DOHH2 (cell line): ENCODE measurements around the gene AP4B1.

Source experiments
- H3F3A ChIP-seq: fragments of 200-600 bp; sonication (generic), shearing (Covaris generic); 2 replicates; pipeline ENCODE4 v1.6.0; 2016; ENCODE audit warnings: antibody characterized with exemption, mild to moderate bottlenecking; ENCODE audit not compliant: control insufficient read depth, insufficient read depth
- H3K27ac ChIP-seq: fragments of 200-600 bp; sonication (generic); 2 replicates; pipeline ENCODE4 v1.5.1; 2014; ENCODE audit warnings: low read depth, mild to moderate bottlenecking, low read length, moderate library complexity
- H3K27me3 ChIP-seq: fragments of 200-600 bp; sonication (generic); 2 replicates; pipeline ENCODE4 v1.6.1; 2014; ENCODE audit warnings: mild to moderate bottlenecking, low read length, mixed read lengths; ENCODE audit not compliant: control insufficient read depth
- H3K36me3 ChIP-seq: fragments of 200-600 bp; sonication (generic); 2 replicates; pipeline ENCODE4 v1.6.1; 2014; ENCODE audit warnings: mild to moderate bottlenecking, low read length, moderate library complexity, mixed read lengths; ENCODE audit not compliant: control insufficient read depth
- H3K4me1 ChIP-seq: fragments of 200-600 bp; sonication (generic); 2 replicates; pipeline ENCODE4 v1.6.1; 2014; ENCODE audit warnings: mild to moderate bottlenecking, low read length, mixed read lengths; ENCODE audit not compliant: control insufficient read depth
- H3K4me2 ChIP-seq: fragments of 200-600 bp; sonication (generic); 2 replicates; pipeline ENCODE4 v1.6.0; 2014; ENCODE audit warnings: mild to moderate bottlenecking, low read length, moderate library complexity
- H3K4me3 ChIP-seq: fragments of 200-600 bp; sonication (generic); 2 replicates; pipeline ENCODE4 v1.5.1; 2014; ENCODE audit warnings: mild to moderate bottlenecking, low read length, mixed read lengths
- H3K79me2 ChIP-seq: fragments of 200-600 bp; sonication (generic); 2 replicates; pipeline ENCODE4 v1.6.1; 2014; ENCODE audit warnings: mild to moderate bottlenecking, low read length, mixed read lengths; ENCODE audit not compliant: control insufficient read depth
- H3K9me2 ChIP-seq: fragments of 200-600 bp; sonication (generic); replicated peaks from 2 replicates; pipeline ENCODE4 v1.6.1; 2014; ENCODE audit warnings: mild to moderate bottlenecking, low read length, mixed read lengths; ENCODE audit not compliant: control insufficient read depth
- H3K9me3 ChIP-seq: fragments of 200-600 bp; sonication (generic); 2 replicates; pipeline ENCODE4 v1.6.1; 2014; ENCODE audit warnings: antibody characterized with exemption, low read length, mixed read lengths; ENCODE audit not compliant: control insufficient read depth, insufficient read depth
- H4K20me1 ChIP-seq: fragments of 200-600 bp; sonication (generic); 2 replicates; pipeline ENCODE4 v1.6.0; 2014; ENCODE audit warnings: low read depth, mild to moderate bottlenecking, antibody characterized with exemption, low read length, moderate library complexity; ENCODE audit not compliant: control insufficient read depth, insufficient read depth
- EZH2phosphoT487 ChIP-seq: fragments of 200-600 bp; sonication (generic); IDR thresholded peaks from 2 replicates; pipeline ENCODE4 v1.6.1; 2017; ENCODE audit warnings: borderline replicate concordance, mild to moderate bottlenecking, antibody characterized with exemption, low read length, moderate library complexity, mixed read lengths
- TF ChIP-seq, protein P1 (sequence below): fragments of 200-600 bp; sonication (generic); IDR thresholded peaks from one replicate; pipeline ENCODE4 v1.5.1; 2014; ENCODE audit warnings: antibody characterized with exemption, mild to moderate bottlenecking, low read depth, low read length; ENCODE audit not compliant: poor library complexity, severe bottlenecking

The AP4B1 gene

DNA sequence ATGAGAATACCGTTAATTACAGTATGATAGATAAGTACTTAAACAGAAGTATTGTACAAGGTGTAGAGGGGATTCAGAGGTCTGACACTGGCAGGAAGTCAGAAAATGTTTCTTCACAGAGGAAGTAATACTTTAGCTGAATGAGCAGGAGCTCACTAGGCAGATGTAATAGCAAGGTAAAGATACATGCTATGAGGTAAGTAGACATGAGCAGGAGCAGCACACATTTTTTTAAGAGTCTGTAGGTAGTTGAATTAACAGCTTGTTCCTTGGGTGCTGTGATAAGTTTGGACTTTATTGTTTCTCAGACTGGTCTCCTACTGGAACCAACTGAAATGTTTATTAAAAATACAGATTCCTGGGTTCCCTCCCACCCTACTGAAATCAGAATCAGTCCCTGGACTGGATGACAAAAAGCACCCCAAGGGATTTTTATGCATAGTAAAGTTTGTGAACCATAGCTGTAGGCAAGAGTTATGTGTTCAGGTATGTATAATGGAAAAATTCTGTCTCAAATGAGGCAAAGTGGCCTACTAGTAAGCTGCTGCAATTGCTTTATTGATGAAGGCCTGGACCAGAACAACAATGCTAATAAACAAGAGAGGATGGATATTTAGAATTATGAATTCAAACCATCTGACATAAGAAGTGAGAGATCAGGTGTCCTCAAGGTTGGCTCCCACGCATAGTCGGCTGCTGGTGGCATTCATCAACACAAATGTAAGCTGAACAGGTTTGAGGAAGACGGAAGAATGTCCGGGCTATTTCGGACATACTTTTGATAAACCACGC, 902 bp downstream of the AP4B1 start:
- H3K4me1 ChIP-seq, result peaks cover 26% of the 10 kb centered on the region
- TF ChIP-seq EZH2phosphoT487, result no peak
- TF ChIP-seq, protein P1, sequence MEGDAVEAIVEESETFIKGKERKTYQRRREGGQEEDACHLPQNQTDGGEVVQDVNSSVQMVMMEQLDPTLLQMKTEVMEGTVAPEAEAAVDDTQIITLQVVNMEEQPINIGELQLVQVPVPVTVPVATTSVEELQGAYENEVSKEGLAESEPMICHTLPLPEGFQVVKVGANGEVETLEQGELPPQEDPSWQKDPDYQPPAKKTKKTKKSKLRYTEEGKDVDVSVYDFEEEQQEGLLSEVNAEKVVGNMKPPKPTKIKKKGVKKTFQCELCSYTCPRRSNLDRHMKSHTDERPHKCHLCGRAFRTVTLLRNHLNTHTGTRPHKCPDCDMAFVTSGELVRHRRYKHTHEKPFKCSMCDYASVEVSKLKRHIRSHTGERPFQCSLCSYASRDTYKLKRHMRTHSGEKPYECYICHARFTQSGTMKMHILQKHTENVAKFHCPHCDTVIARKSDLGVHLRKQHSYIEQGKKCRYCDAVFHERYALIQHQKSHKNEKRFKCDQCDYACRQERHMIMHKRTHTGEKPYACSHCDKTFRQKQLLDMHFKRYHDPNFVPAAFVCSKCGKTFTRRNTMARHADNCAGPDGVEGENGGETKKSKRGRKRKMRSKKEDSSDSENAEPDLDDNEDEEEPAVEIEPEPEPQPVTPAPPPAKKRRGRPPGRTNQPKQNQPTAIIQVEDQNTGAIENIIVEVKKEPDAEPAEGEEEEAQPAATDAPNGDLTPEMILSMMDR, result no peak
- peak overlapping the region; percentile 67 for H3K27ac ChIP-seq
- peak overlapping the region; percentile 58 for H3K4me2 ChIP-seq
- peaks cover 64% of the 10 kb centered on the region for H3K79me2 ChIP-seq
- H3K9me3 ChIP-seq, result no peaks in the 10 kb centered on the region
- H3K9me2 ChIP-seq, result no peaks in the 10 kb centered on the region
- peak overlapping the region; percentile 82 for H3K4me3 ChIP-seq
- H3K36me3 ChIP-seq, result peaks cover 72% of the 10 kb centered on the region
- H3F3A ChIP-seq, result no peaks in the 10 kb centered on the region
- H4K20me1 ChIP-seq, result no peaks in the 10 kb centered on the region
- H3K27me3 ChIP-seq, result no peaks in the 10 kb centered on the region

DNA sequence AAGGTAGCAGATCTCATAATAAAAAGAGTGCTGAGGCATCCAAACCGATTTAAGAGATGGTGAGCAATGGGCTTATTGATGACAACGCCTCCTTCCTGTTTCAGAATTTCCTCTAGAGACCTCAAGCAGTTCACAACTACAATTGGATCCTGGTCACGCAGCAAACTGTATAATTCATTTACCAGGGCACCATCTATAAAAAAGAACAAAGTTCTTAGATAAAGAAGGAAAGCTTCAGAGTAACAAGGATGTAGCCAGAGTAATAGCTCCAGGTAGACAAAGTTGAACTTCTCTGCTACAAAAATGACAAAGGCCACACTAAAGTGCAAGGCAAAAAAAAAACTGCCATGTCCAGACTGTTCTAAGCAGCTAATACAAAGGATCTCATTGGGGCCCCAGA, 3.4 kb downstream of the AP4B1 start:
- H4K20me1 ChIP-seq, result no peaks in the 10 kb centered on the region
- H3K4me2 ChIP-seq, result no peak overlapping the region
- peaks cover 75% of the 10 kb centered on the region for H3K36me3 ChIP-seq
- H3K79me2 ChIP-seq, result peaks cover 47% of the 10 kb centered on the region
- no peaks in the 10 kb centered on the region for H3K9me3 ChIP-seq
- no peak overlapping the region for H3K4me3 ChIP-seq
- H3K27ac ChIP-seq, result no peak overlapping the region
- no peaks in the 10 kb centered on the region for H3F3A ChIP-seq
- H3K9me2 ChIP-seq, result no peaks in the 10 kb centered on the region
- no peaks in the 10 kb centered on the region for H3K27me3 ChIP-seq
- no peak for TF ChIP-seq EZH2phosphoT487
- TF ChIP-seq, protein P1, result no peak
- peaks cover 18% of the 10 kb centered on the region for H3K4me1 ChIP-seq

DNA sequence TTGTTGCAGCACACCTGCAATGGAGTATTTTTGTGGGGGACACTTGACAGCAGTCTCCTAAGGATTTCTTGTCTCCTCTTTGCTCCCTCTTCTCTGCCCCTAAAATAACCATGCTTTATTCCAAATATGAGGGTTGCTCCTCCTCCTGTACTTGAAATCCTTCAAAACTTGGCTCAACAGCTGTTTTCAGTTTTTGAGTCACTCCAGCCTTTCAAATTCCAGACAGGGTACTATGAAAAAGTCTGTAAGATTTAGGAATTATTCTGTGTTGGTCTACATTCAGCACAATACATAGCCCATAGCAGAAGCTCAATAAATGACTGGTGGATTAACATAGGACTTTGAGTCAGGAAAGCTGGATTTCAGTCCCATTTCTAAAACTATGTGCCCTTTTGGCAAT, 5.5 kb downstream of the AP4B1 start:
- no peaks in the 10 kb centered on the region for H4K20me1 ChIP-seq
- no peaks in the 10 kb centered on the region; the same call in 1 of the 2 replicates for H3F3A ChIP-seq
- H3K27ac ChIP-seq, result no peak overlapping the region
- peaks cover 30% of the 10 kb centered on the region for H3K79me2 ChIP-seq
- H3K4me3 ChIP-seq, result no peak overlapping the region
- no peak overlapping the region for H3K4me2 ChIP-seq
- no peaks in the 10 kb centered on the region for H3K9me3 ChIP-seq
- H3K27me3 ChIP-seq, result no peaks in the 10 kb centered on the region
- H3K9me2 ChIP-seq, result no peaks in the 10 kb centered on the region
- TF ChIP-seq, protein P1, result no peak
- no peak for TF ChIP-seq EZH2phosphoT487
- peaks cover 87% of the 10 kb centered on the region for H3K36me3 ChIP-seq
- H3K4me1 ChIP-seq, result peaks cover 16% of the 10 kb centered on the region
